Measurements from ENCODE around the gene KLHL30. TPM values are rescaled to one million over a fixed set of nuclear protein-coding genes. Genes with fewer than 3 reads are reported as not detected.

Gene KLHL30
- total and polyA plus RNA-seq, 12 donors, result 0.10 to 4.3 (median 0.16) TPM; not detected in 4

DNA sequence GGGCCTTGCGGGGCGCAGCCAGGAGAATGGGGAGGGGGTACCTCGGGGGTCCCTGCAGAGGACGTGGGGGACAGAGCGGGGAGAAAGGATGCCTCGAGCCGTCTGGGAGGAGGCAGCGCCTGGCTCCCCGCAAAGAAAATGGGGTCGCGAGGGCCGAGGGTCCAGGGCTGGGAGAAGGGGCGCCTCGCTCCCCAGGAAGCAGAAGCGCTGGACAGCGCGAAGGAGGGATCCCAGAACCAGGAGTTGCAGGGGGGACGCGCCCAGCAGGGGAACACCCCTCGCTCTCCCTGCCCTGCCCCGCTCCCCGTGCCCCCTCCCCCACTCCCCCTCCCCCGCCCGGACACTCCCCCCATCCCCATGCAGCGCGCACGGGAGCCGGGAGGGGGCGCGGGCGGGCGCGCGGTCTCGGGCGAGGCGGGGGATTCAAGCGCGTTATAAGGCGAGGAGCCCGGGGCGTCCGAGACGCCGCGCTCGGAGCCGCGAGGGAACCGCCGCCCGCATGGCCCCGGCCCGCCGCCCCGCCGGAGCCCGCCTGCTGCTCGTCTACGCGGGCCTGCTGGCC, 20.1 kb downstream of the KLHL30 start, which contains the start of gene ERFE:
Gene ERFE (plus strand): TSS at position 462 of the 562 bp plus-strand sequence. CDS start 38 bp downstream, at position 500.
- H3K27me3 ChIP-seq, result peaks cover 8% of the 10 kb centered on the region

GRCh38 chr2:238159071-238159539, 20.6 kb downstream of the KLHL30 start:
- DNase-seq, result no peak
- Histone ChIP-seq H3K4me1 (replicated peaks in 1 of 2) (peaks cover 0 to 4% of the 10 kb centered on the region in 2 donors), H3K4me3 (peak overlapping the region in 1 of 4 donors; percentile 47), H3K27ac (no peak overlapping the region), H3K27me3 (peaks cover 13% of the 10 kb centered on the region), H3K9me3 (replicated peaks in 1 of 3) (no peaks in the 10 kb centered on the region), H3K36me3 (replicated peaks in 1 of 2) (no peaks in the 10 kb centered on the region)
- TF ChIP-seq POLR2A (IDR thresholded peaks at IDR 0.05), result no peak
- TF ChIP-seq, protein P1, sequence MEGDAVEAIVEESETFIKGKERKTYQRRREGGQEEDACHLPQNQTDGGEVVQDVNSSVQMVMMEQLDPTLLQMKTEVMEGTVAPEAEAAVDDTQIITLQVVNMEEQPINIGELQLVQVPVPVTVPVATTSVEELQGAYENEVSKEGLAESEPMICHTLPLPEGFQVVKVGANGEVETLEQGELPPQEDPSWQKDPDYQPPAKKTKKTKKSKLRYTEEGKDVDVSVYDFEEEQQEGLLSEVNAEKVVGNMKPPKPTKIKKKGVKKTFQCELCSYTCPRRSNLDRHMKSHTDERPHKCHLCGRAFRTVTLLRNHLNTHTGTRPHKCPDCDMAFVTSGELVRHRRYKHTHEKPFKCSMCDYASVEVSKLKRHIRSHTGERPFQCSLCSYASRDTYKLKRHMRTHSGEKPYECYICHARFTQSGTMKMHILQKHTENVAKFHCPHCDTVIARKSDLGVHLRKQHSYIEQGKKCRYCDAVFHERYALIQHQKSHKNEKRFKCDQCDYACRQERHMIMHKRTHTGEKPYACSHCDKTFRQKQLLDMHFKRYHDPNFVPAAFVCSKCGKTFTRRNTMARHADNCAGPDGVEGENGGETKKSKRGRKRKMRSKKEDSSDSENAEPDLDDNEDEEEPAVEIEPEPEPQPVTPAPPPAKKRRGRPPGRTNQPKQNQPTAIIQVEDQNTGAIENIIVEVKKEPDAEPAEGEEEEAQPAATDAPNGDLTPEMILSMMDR (IDR thresholded peaks at IDR 0.05), result peak in 1 of 6 experiments; percentile 1
- intact Hi-C loops (cut with DNase I), result no loop called here
- 2 to 5% (median 4%) methylated on average over 13 to 52 of the region's 52 CpGs for WGBS, 4 donors

More for the DNA sequence above, 20.1 kb downstream of the KLHL30 start, which contains the start of gene ERFE:
- H3K36me3 ChIP-seq (replicated peaks in 1 of 2), result no peaks in the 10 kb centered on the region
- H3K9me3 ChIP-seq (replicated peaks in 1 of 3), result no peaks in the 10 kb centered on the region
- intact Hi-C loops (cut with DNase I), result no loop called here
- no peak for TF ChIP-seq POLR2A (IDR thresholded peaks at IDR 0.05)
- TF ChIP-seq, protein P1 (IDR thresholded peaks at IDR 0.05), result peak in 2 of 6 experiments; percentile 19 to 39
- peak within 1 kb of the TSS in 1 of 4 donors; percentile 47 for H3K4me3 ChIP-seq
- H3K4me1 ChIP-seq (replicated peaks in 1 of 2), result peaks cover 0 to 4% of the 10 kb centered on the region in 2 donors
- peak in 1 of 7 donors; percentile 29 for DNase-seq
- no peak within 1 kb of the TSS for H3K27ac ChIP-seq
- WGBS, 4 donors, result 7 to 26% (median 12%) methylated on average over 15 to 53 of the region's 61 CpGs

- peaks cover 16% of the 10 kb centered on the region for H3K27me3 ChIP-seq
- no peaks in the 10 kb centered on the region for H3K36me3 ChIP-seq (replicated peaks in 1 of 2)
- intact Hi-C loops (cut with DNase I), result no loop called here
- DNase-seq, result no peak
- H3K27ac ChIP-seq, result no peak overlapping the region
- TF ChIP-seq POLR2A (IDR thresholded peaks at IDR 0.05), result no peak
- TF ChIP-seq, protein P1 (IDR thresholded peaks at IDR 0.05), result no peak
- H3K9me3 ChIP-seq (replicated peaks in 1 of 3), result no peaks in the 10 kb centered on the region
- 53 to 70% (median 61%) methylated on average over 8 to 10 of the region's 10 CpGs for WGBS, 4 donors
- no peak overlapping the region for H3K4me3 ChIP-seq
- H3K4me1 ChIP-seq (replicated peaks in 1 of 2), result peaks cover 0 to 4% of the 10 kb centered on the region in 2 donors
These were observed 21.3 kb downstream of the KLHL30 start for GRCh38 chr2:238159661-238160205.

- Histone ChIP-seq H3K27ac (no peak overlapping the region), H3K4me1 (replicated peaks in 1 of 2) (peaks cover 0 to 4% of the 10 kb centered on the region in 2 donors), H3K36me3 (replicated peaks in 1 of 2) (no peaks in the 10 kb centered on the region), H3K4me3 (no peak overlapping the region), H3K27me3 (peaks cover 16% of the 10 kb centered on the region), H3K9me3 (replicated peaks in 1 of 3) (no peaks in the 10 kb centered on the region)
- 64 to 71% (median 66%) methylated on average over 14 to 23 of the region's 23 CpGs for WGBS, 4 donors
- TF ChIP-seq, protein P1 (IDR thresholded peaks at IDR 0.05), result no peak
- no peak for TF ChIP-seq POLR2A (IDR thresholded peaks at IDR 0.05)
- intact Hi-C loops (cut with DNase I), result no loop called here
- DNase-seq, result no peak
These were observed 22.0 kb downstream of the KLHL30 start for GRCh38 chr2:238160206-238161129.

Measured in adrenal gland (tissue), 12 donors.